ENCODE data around the gene DOP1B. TPM values are rescaled to one million over a fixed set of nuclear protein-coding genes. Genes with fewer than 3 reads are reported as not detected.
"Not testable (repeated sequence)": the region's sequence is repeated elsewhere in the genome, so short reads cannot be mapped to it uniquely, and the experiment has no call there.

The DOP1B gene
- total and polyA plus RNA-seq, 3 experiments from 2014 or later, result 12.0 to 15.2 (median 12.1) TPM

DNA sequence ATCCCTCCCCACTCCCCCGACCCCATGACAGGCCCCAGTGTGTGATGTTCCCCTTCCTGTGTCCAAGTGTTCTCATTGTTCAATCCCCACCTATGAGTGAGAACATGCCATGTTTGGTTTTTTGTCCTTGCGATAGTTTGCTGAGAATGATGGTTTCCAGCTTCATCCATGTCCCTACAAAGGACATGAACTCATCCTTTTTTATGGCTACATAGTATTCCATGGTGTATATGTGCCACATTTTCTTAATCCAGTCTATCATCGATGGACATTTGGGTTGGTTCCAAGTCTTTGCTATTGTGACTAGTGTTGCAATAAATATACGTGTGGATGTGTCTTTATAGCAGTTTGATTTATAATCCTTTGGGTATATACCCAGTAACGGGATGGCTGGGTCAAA lies 43.0 kb downstream of the DOP1B start:
- H3K4me3 ChIP-seq (ENCODE audit: low read length); H3K9me3 ChIP-seq (ENCODE audit: low read length); H3K27ac ChIP-seq (ENCODE audit: low read depth, low read length); H3K9me3 Mint-ChIP-seq; DNase-seq; POLR2A ChIA-PET; H3K36me3 ChIP-seq (ENCODE audit: insufficient read depth, low read length); H3K27me3 ChIP-seq (ENCODE audit: insufficient read depth, low read length, poor library complexity, severe bottlenecking); H3K4me1 ChIP-seq (ENCODE audit: insufficient read depth, low read length); H3K4me3 Mint-ChIP-seq; CTCF ChIA-PET; H3K27me3 Mint-ChIP-seq: not testable (repeated sequence)
- H3K27ac Mint-ChIP-seq, result peak overlapping the region in 1 of 8 donors; percentile 82
- peaks cover 9 to 47% (median 13%) of the 10 kb centered on the region in 3 donors for H3K36me3 Mint-ChIP-seq
- H3K4me1 Mint-ChIP-seq, result peaks cover 0 to 17% (median 7%) of the 10 kb centered on the region in 3 donors

DNA sequence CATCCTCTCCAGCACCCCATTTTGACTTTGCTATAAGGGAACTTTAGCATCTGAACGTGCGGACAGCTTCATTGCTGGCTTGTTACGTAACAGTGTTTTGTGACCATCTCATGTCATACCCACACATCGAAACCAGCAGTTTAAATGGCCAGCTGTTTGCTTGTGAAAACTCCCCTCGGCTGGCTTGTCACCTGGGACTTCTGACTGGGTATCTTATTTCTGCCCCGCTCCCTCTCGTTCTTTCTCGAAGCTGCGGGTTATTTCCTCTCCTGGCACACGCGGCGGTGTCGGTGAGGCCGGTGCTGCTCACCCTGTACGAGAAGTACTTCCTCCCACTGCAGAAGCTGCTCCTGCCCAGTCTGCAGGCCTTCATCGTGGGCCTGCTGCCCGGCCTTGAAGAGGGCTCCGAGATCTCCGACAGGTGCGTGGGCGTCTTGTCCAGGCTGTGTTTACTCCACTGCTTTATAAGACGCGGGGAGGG lies 43.5 kb downstream of the DOP1B start:
- Mint-ChIP-seq H3K9me3 (no peaks in the 10 kb centered on the region), H3K4me1 (peaks cover 0 to 17% (median 7%) of the 10 kb centered on the region in 3 donors), H3K27ac (no peak overlapping the region), H3K27me3 (peaks cover 0 to 1% of the 10 kb centered on the region in 2 donors), H3K36me3 (peaks cover 13 to 47% (median 13%) of the 10 kb centered on the region in 3 donors), H3K4me3 (no peak overlapping the region)
- Histone ChIP-seq H3K9me3 (ENCODE audit: low read length) (no peaks in the 10 kb centered on the region), H3K27ac (ENCODE audit: low read depth, low read length) (no peak overlapping the region), H3K4me3 (ENCODE audit: low read length) (no peak overlapping the region), H3K4me1 (ENCODE audit: insufficient read depth, low read length) (no peaks in the 10 kb centered on the region), H3K27me3 (ENCODE audit: insufficient read depth, low read length, poor library complexity, severe bottlenecking) (no peaks in the 10 kb centered on the region), H3K36me3 (ENCODE audit: insufficient read depth, low read length) (no peaks in the 10 kb centered on the region)
- no peak for DNase-seq
- ChIA-PET POLR2A (no interaction called here), CTCF (interaction anchor here (1.9 kb wide), 1 partner anchor 10 kb away, joined by 6 read pairs; no protein-coding TSS in a partner anchor)

DNA sequence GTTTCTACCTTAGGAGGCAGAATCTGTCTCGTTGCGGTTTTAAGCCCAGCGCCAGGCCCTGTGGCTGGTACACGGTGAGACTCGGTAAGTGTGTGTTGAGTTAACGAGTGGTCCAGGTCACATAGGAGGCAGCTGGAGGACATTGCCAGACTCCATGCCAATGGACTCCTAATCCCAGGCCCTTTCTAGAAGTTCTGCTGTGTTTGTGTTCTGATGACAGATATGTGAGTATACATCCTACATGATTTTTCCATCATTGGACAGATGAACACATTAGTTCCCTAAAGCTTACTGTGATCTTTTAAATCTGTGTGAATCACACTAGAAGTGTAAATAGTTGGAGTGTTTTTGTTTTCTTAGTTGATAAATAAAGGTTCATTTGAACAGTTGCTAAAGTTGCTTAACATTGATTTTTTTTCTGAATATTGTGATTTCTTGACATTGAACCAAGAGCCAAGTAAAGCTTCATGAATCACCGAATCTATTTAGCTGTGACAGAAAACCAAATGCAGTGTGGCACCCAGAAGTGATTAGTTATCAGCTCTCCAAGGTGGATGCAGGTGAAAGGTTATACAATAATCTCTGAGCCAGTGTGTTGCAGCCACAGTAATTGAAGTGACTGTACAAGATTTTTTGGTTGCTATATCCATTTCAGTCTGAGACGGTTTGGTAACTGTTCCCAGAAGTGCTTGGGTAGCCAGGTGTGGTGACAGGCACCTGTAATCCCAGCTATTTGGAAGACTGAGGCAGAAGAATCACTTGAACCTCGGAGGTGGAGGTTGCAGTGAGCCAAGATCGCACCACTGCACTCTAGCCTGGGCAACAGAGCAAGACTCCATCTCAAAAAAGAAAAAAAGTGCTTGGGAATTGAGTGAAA lies 46.3 kb downstream of the DOP1B start:
- H3K4me3 Mint-ChIP-seq, result no peak overlapping the region

DNA sequence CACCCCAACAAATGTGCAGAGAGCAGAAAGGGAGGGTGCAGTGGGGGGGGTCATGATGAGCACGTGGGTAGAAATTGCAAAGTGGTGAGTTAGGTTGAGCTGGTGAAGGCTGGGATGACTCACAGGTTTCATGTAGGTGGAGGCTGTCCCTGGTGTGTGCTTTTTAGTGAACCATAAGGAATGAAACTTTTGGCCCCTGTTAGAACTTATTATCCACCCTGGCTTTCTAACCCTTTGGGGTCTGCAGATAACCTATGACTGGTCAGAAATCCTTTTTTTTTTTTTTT lies 46.9 kb downstream of the DOP1B start:
- Histone ChIP-seq H3K36me3 (ENCODE audit: insufficient read depth, low read length) (no peaks in the 10 kb centered on the region), H3K4me3 (ENCODE audit: low read length) (no peak overlapping the region), H3K27me3 (ENCODE audit: insufficient read depth, low read length, poor library complexity, severe bottlenecking) (no peaks in the 10 kb centered on the region), H3K27ac (ENCODE audit: low read depth, low read length) (no peak overlapping the region), H3K4me1 (ENCODE audit: insufficient read depth, low read length) (no peaks in the 10 kb centered on the region), H3K9me3 (ENCODE audit: low read length) (no peaks in the 10 kb centered on the region)
- Mint-ChIP-seq H3K9me3 (no peaks in the 10 kb centered on the region), H3K36me3 (peaks cover 11 to 55% (median 11%) of the 10 kb centered on the region in 3 donors), H3K27me3 (no peaks in the 10 kb centered on the region), H3K4me3 (no peak overlapping the region), H3K27ac (peak overlapping the region in 5 of 8 donors; percentile 42 to 70 (median 49)), H3K4me1 (peaks cover 0 to 17% (median 7%) of the 10 kb centered on the region in 3 donors)
- DNase-seq, result no peak
- ChIA-PET CTCF (no interaction called here), POLR2A (interaction anchor here (1.1 kb wide), 1 partner anchor 15 kb away, joined by 3 read pairs; no protein-coding TSS in a partner anchor)

More for the DNA sequence above, 46.3 kb downstream of the DOP1B start:
- Histone ChIP-seq H3K36me3 (ENCODE audit: insufficient read depth, low read length) (no peaks in the 10 kb centered on the region), H3K27me3 (ENCODE audit: insufficient read depth, low read length, poor library complexity, severe bottlenecking) (no peaks in the 10 kb centered on the region), H3K4me3 (ENCODE audit: low read length) (no peak overlapping the region), H3K27ac (ENCODE audit: low read depth, low read length) (no peak overlapping the region), H3K4me1 (ENCODE audit: insufficient read depth, low read length) (no peaks in the 10 kb centered on the region), H3K9me3 (ENCODE audit: low read length) (no peaks in the 10 kb centered on the region)
- Mint-ChIP-seq H3K4me1 (peaks cover 0 to 17% (median 7%) of the 10 kb centered on the region in 3 donors), H3K9me3 (no peaks in the 10 kb centered on the region), H3K27me3 (peaks cover 0 to under 1% of the 10 kb centered on the region in 2 donors), H3K36me3 (peaks cover 13 to 53% (median 13%) of the 10 kb centered on the region in 3 donors), H3K27ac (peak overlapping the region in 5 of 8 donors; percentile 30 to 70 (median 49))
- ChIA-PET POLR2A (interaction anchor here (1.1 kb wide), 1 partner anchor 16 kb away, joined by 3 read pairs; no protein-coding TSS in a partner anchor), CTCF (no interaction called here)
- DNase-seq, result no peak

DNA sequence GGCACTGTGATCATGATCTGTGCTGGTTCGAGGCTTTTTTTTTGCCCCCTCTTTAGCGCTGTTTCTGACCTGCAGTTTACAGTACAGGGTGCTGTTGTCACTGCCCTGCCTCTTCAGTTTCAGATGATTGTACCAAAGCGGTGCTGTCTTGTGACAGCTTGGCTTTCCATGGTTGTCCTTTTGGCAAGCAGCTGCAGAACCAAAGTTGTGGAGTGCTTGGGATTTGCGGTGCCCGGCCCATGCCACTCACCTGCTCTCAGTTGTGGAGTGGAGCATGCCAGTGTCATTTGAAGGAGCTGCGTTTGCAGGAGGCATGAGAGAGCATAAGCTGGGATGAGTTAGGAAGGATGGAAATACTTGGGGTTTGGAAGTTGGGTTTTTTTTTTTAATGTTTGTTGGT lies 48.4 kb downstream of the DOP1B start:
- H3K36me3 ChIP-seq (ENCODE audit: insufficient read depth, low read length), result no peaks in the 10 kb centered on the region
- no peaks in the 10 kb centered on the region for H3K27me3 Mint-ChIP-seq
- H3K27ac ChIP-seq (ENCODE audit: low read depth, low read length), result no peak overlapping the region
- peaks cover 0 to 53% (median 9%) of the 10 kb centered on the region in 3 donors for H3K36me3 Mint-ChIP-seq
- peak overlapping the region in 1 of 8 donors; percentile 42 for H3K27ac Mint-ChIP-seq
- H3K4me3 Mint-ChIP-seq, result no peak overlapping the region
- no peak overlapping the region for H3K4me3 ChIP-seq (ENCODE audit: low read length)
- POLR2A ChIA-PET, result no interaction called here
- CTCF ChIA-PET, result interaction anchor here (2.7 kb wide), 1 partner anchor 52 kb away, joined by 6 read pairs; no protein-coding TSS in a partner anchor
- H3K4me1 ChIP-seq (ENCODE audit: insufficient read depth, low read length), result no peaks in the 10 kb centered on the region
- H3K9me3 ChIP-seq (ENCODE audit: low read length), result no peaks in the 10 kb centered on the region
- H3K4me1 Mint-ChIP-seq, result peaks cover 0 to 19% (median 10%) of the 10 kb centered on the region in 3 donors
- no peaks in the 10 kb centered on the region for H3K27me3 ChIP-seq (ENCODE audit: insufficient read depth, low read length, poor library complexity, severe bottlenecking)
- DNase-seq, result no peak
- H3K9me3 Mint-ChIP-seq, result no peaks in the 10 kb centered on the region

DNA sequence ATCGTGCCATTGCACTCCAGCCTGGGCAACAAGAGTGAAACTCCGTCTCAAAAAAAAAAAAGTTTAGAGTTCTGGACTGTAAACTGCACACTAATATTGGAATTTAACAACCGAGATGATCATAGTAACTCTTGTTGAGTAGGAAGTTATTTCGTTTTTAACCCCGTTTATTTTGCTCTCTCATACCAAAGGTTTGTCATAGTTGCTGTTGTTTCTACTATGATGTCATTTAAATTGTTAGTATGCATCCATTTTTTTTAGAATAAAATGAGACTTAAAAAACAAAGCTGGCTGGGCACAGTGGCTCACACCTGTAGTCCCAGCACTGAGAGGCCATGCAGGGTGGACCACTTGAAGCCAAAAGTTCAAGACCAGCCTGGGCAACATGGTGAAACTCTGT lies 49.3 kb downstream of the DOP1B start:
- POLR2A ChIA-PET, result no interaction called here

More for the DNA sequence above, 49.3 kb downstream of the DOP1B start:
- Mint-ChIP-seq H3K36me3 (peaks cover 0 to 51% (median 11%) of the 10 kb centered on the region in 3 donors), H3K4me1 (peaks cover 0 to 19% (median 10%) of the 10 kb centered on the region in 3 donors), H3K4me3 (no peak overlapping the region), H3K27me3 (no peaks in the 10 kb centered on the region), H3K27ac (no peak overlapping the region), H3K9me3 (no peaks in the 10 kb centered on the region)
- no peaks in the 10 kb centered on the region for H3K36me3 ChIP-seq (ENCODE audit: insufficient read depth, low read length)
- no peak for DNase-seq
- no peaks in the 10 kb centered on the region for H3K27me3 ChIP-seq (ENCODE audit: insufficient read depth, low read length, poor library complexity, severe bottlenecking)
- H3K27ac ChIP-seq (ENCODE audit: low read depth, low read length), result no peak overlapping the region
- no peaks in the 10 kb centered on the region for H3K4me1 ChIP-seq (ENCODE audit: insufficient read depth, low read length)
- no peak overlapping the region for H3K4me3 ChIP-seq (ENCODE audit: low read length)
- CTCF ChIA-PET, result interaction anchor here (2.7 kb wide), 1 partner anchor 53 kb away, joined by 6 read pairs; no protein-coding TSS in a partner anchor
- H3K9me3 ChIP-seq (ENCODE audit: low read length), result no peaks in the 10 kb centered on the region

Other genes starting within 250 kb of the DOP1B start
- gene SETD4, start 96.3 kb upstream of the DOP1B start, total RNA-seq, result 10 to 100 TPM; 20.2 to 20.5 TPM
- gene SETD4, start 96.3 kb upstream of the DOP1B start, polyA plus RNA-seq, result 8.0 TPM
- gene CBR1, start 86.8 kb upstream of the DOP1B start, total RNA-seq, result 10 to 100 TPM; 37.6 to 39.3 TPM
- gene CBR1, start 86.8 kb upstream of the DOP1B start, polyA plus RNA-seq, result 39.2 TPM
- 1 to 10 TPM; 7.6 to 7.9 TPM for gene CBR3, start 21.7 kb upstream of the DOP1B start, total RNA-seq
- 2.3 TPM for gene CBR3, start 21.7 kb upstream of the DOP1B start, polyA plus RNA-seq
- 10 to 100 TPM; 19.6 to 23.0 TPM for gene MORC3, start 163.4 kb downstream of the DOP1B start, total RNA-seq
- gene MORC3, start 163.4 kb downstream of the DOP1B start, polyA plus RNA-seq, result 32.2 TPM
- gene CHAF1B, start 228.6 kb downstream of the DOP1B start, total RNA-seq, result 10 to 100 TPM; 30.6 to 30.8 TPM
- 2.4 TPM for gene CHAF1B, start 228.6 kb downstream of the DOP1B start, polyA plus RNA-seq

All from CD8-positive, alpha-beta memory T cell (primary cell).